ENCODE measurements around the gene TEX10.

The TEX10 gene

GRCh38 chr9:100324594-100325200 lies 28.0 kb downstream of the TEX10 start:
- no peak overlapping the region for H3K4me3 ChIP-seq
- TF ChIP-seq Cebpa-rat (IDR thresholded peaks at IDR 0.05) = no peak
- peaks cover 78 to 97% (median 87%) of the 10 kb centered on the region in 11 experiments for H3K36me3 ChIP-seq
- no peak overlapping the region for H3K4me2 ChIP-seq
- H3K27ac ChIP-seq = no peak overlapping the region
- peaks cover 0 to 5% (median 0%) of the 10 kb centered on the region in 10 experiments; a peak in 2 of 20 replicates for H3K4me1 ChIP-seq
- peaks cover 17 to 79% (median 53%) of the 10 kb centered on the region in 11 experiments; a peak in 21 of 22 replicates for H4K20me1 ChIP-seq
- H3K9ac ChIP-seq = no peak overlapping the region
- no peaks in the 10 kb centered on the region for H3K9me3 ChIP-seq (replicated peaks in 1 of 11)
- no peaks in the 10 kb centered on the region for H3K27me3 ChIP-seq

GRCh38 chr9:100322954-100323536 lies 29.7 kb downstream of the TEX10 start:
- Histone ChIP-seq H3K36me3 (peaks cover 79 to 97% (median 89%) of the 10 kb centered on the region in 11 experiments), H3K4me2 (no peak overlapping the region), H3K27me3 (no peaks in the 10 kb centered on the region), H3K27ac (no peak overlapping the region), H3K9me3 (replicated peaks in 1 of 11) (no peaks in the 10 kb centered on the region), H3K4me1 (peaks cover 0 to 5% (median 0%) of the 10 kb centered on the region in 10 experiments; a peak in 2 of 20 replicates), H4K20me1 (peaks cover 13 to 73% (median 40%) of the 10 kb centered on the region in 11 experiments; a peak in 21 of 22 replicates), H3K9ac (no peak overlapping the region), H3K4me3 (no peak overlapping the region)
- no peak for TF ChIP-seq Cebpa-rat (IDR thresholded peaks at IDR 0.05)

GRCh38 chr9:100317706-100318105 lies 35.0 kb downstream of the TEX10 start:
- H3K36me3 ChIP-seq = peaks cover 89 to 100% (median 99%) of the 10 kb centered on the region in 11 experiments
- H3K27ac ChIP-seq = no peak overlapping the region
- peaks cover 0 to 12% (median 0%) of the 10 kb centered on the region in 11 experiments; a peak in 6 of 22 replicates for H3K9me3 ChIP-seq (replicated peaks in 1 of 11)
- no peak overlapping the region for H3K9ac ChIP-seq
- no peaks in the 10 kb centered on the region; a peak in 1 of 20 replicates for H3K4me1 ChIP-seq
- no peaks in the 10 kb centered on the region for H3K27me3 ChIP-seq
- TF ChIP-seq Cebpa-rat (IDR thresholded peaks at IDR 0.05) = no peak
- no peak overlapping the region for H3K4me2 ChIP-seq
- no peak overlapping the region for H3K4me3 ChIP-seq
- H4K20me1 ChIP-seq = peaks cover 0 to 57% (median 20%) of the 10 kb centered on the region in 11 experiments; a peak in 17 of 22 replicates

GRCh38 chr9:100315561-100315960 lies 37.2 kb downstream of the TEX10 start:
- no peaks in the 10 kb centered on the region for H3K27me3 ChIP-seq
- H3K4me1 ChIP-seq = no peaks in the 10 kb centered on the region
- H3K9me3 ChIP-seq (replicated peaks in 1 of 11) = peaks cover 0 to 18% (median 0%) of the 10 kb centered on the region in 11 experiments; a peak in 6 of 22 replicates
- peaks cover 5 to 67% (median 31%) of the 10 kb centered on the region in 11 experiments; a peak in 18 of 22 replicates for H4K20me1 ChIP-seq
- no peak for TF ChIP-seq Cebpa-rat (IDR thresholded peaks at IDR 0.05)
- no peak overlapping the region for H3K9ac ChIP-seq
- H3K36me3 ChIP-seq = peaks cover 89 to 100% (median 100%) of the 10 kb centered on the region in 11 experiments
- H3K4me2 ChIP-seq = no peak overlapping the region
- H3K4me3 ChIP-seq = no peak overlapping the region
- H3K27ac ChIP-seq = no peak overlapping the region

GRCh38 chr9:100309992-100310391 lies 42.8 kb downstream of the TEX10 start:
- Histone ChIP-seq H3K4me2 (no peak overlapping the region), H3K9ac (no peak overlapping the region), H3K27ac (no peak overlapping the region), H3K36me3 (peaks cover 87 to 100% (median 99%) of the 10 kb centered on the region in 11 experiments), H3K27me3 (no peaks in the 10 kb centered on the region), H3K4me3 (no peak overlapping the region), H4K20me1 (peaks cover 16 to 86% (median 58%) of the 10 kb centered on the region in 11 experiments; a peak in 20 of 22 replicates), H3K4me1 (no peaks in the 10 kb centered on the region), H3K9me3 (replicated peaks in 1 of 11) (peaks cover 0 to 7% (median 0%) of the 10 kb centered on the region in 11 experiments; a peak in 3 of 22 replicates)
- no peak for TF ChIP-seq Cebpa-rat (IDR thresholded peaks at IDR 0.05)

- H3K9me3 ChIP-seq (replicated peaks in 1 of 11) = peaks cover 0 to 7% (median 0%) of the 10 kb centered on the region in 11 experiments; a peak in 3 of 22 replicates
- no peak overlapping the region for H3K9ac ChIP-seq
- no peaks in the 10 kb centered on the region for H3K27me3 ChIP-seq
- peaks cover 18 to 91% (median 68%) of the 10 kb centered on the region in 11 experiments; a peak in 20 of 22 replicates for H4K20me1 ChIP-seq
- no peak overlapping the region for H3K4me3 ChIP-seq
- no peaks in the 10 kb centered on the region for H3K4me1 ChIP-seq
- no peak for TF ChIP-seq Cebpa-rat (IDR thresholded peaks at IDR 0.05)
- H3K27ac ChIP-seq = no peak overlapping the region
- no peak overlapping the region for H3K4me2 ChIP-seq
- peaks cover 93 to 100% (median 99%) of the 10 kb centered on the region in 11 experiments for H3K36me3 ChIP-seq
These were observed 43.7 kb downstream of the TEX10 start for GRCh38 chr9:100308965-100309564.

GRCh38 chr9:100307080-100307479 lies 45.7 kb downstream of the TEX10 start:
- TF ChIP-seq Cebpa-rat (IDR thresholded peaks at IDR 0.05) = no peak
- Histone ChIP-seq H4K20me1 (peaks cover 30 to 97% (median 80%) of the 10 kb centered on the region in 11 experiments; a peak in 21 of 22 replicates), H3K4me2 (no peak overlapping the region), H3K27me3 (no peaks in the 10 kb centered on the region), H3K9me3 (replicated peaks in 1 of 11) (no peaks in the 10 kb centered on the region; a peak in 1 of 22 replicates), H3K4me3 (no peak overlapping the region), H3K9ac (no peak overlapping the region), H3K36me3 (peaks cover 95 to 100% (median 99%) of the 10 kb centered on the region in 11 experiments), H3K4me1 (no peaks in the 10 kb centered on the region), H3K27ac (no peak overlapping the region)

GRCh38 chr9:100306283-100306682 lies 46.5 kb downstream of the TEX10 start:
- Histone ChIP-seq H3K4me3 (no peak overlapping the region), H3K9me3 (replicated peaks in 1 of 11) (no peaks in the 10 kb centered on the region), H3K4me2 (no peak overlapping the region), H3K9ac (no peak overlapping the region), H3K27ac (no peak overlapping the region), H3K4me1 (no peaks in the 10 kb centered on the region), H3K27me3 (no peaks in the 10 kb centered on the region), H3K36me3 (peaks cover 96 to 100% (median 99%) of the 10 kb centered on the region in 11 experiments), H4K20me1 (peaks cover 31 to 97% (median 78%) of the 10 kb centered on the region in 11 experiments; a peak in 21 of 22 replicates)
- no peak for TF ChIP-seq Cebpa-rat (IDR thresholded peaks at IDR 0.05)

- Histone ChIP-seq H3K27me3 (no peaks in the 10 kb centered on the region), H4K20me1 (peaks cover 24 to 86% (median 64%) of the 10 kb centered on the region in 11 experiments; a peak in 21 of 22 replicates), H3K27ac (no peak overlapping the region), H3K36me3 (peaks cover 96 to 100% (median 99%) of the 10 kb centered on the region in 11 experiments), H3K9me3 (replicated peaks in 1 of 11) (no peaks in the 10 kb centered on the region), H3K4me3 (no peak overlapping the region), H3K4me2 (no peak overlapping the region), H3K4me1 (no peaks in the 10 kb centered on the region), H3K9ac (no peak overlapping the region)
- no peak for TF ChIP-seq Cebpa-rat (IDR thresholded peaks at IDR 0.05)
These were observed 49.0 kb downstream of the TEX10 start for GRCh38 chr9:100303747-100304146.
